ENCODE results near the gene HARBI1. TPM values are rescaled to one million over a fixed set of nuclear protein-coding genes. Genes with fewer than 3 reads are reported as not detected.

Gene HARBI1
- total and polyA plus RNA-seq, 8 donors: 1.0 to 4.0 (median 2.3) TPM; not detected in 3

DNA sequence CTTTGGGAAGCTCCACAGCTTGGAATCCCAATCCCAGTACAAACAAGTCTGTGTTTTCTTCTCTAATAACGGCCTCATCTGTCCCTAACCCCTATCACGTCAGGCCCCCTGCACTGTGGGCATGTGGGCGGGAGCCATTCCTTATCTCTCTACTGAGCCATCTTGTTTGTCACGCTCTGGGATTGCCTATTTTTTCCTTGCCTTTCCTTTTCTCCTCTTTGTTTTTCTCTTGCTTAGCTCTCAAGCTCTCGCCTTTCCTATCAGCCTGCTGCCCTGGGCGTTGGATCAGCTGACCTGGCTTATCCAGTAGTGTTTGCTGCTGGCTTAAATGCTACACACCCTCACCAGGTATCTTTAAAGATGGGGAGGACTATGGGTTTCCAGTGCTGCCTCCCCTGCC is 47.6 kb upstream of the HARBI1 start:
- TF ChIP-seq, protein P1, sequence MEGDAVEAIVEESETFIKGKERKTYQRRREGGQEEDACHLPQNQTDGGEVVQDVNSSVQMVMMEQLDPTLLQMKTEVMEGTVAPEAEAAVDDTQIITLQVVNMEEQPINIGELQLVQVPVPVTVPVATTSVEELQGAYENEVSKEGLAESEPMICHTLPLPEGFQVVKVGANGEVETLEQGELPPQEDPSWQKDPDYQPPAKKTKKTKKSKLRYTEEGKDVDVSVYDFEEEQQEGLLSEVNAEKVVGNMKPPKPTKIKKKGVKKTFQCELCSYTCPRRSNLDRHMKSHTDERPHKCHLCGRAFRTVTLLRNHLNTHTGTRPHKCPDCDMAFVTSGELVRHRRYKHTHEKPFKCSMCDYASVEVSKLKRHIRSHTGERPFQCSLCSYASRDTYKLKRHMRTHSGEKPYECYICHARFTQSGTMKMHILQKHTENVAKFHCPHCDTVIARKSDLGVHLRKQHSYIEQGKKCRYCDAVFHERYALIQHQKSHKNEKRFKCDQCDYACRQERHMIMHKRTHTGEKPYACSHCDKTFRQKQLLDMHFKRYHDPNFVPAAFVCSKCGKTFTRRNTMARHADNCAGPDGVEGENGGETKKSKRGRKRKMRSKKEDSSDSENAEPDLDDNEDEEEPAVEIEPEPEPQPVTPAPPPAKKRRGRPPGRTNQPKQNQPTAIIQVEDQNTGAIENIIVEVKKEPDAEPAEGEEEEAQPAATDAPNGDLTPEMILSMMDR (IDR thresholded peaks at IDR 0.05): no peak
- intact Hi-C loops (cut with DNase I; ENCODE audit: low total_unique reads): no loop called here
- Histone ChIP-seq H3K4me1 (peaks cover 0 to 18% (median 4%) of the 10 kb centered on the region in 4 donors), H3K9me3 (no peaks in the 10 kb centered on the region), H3K27me3 (no peaks in the 10 kb centered on the region), H3K36me3 (peaks cover 46 to 100% (median 99%) of the 10 kb centered on the region in 4 donors), H3K4me3 (no peak overlapping the region), H3K27ac (peak overlapping the region in 3 of 5 donors; percentile 13 to 33 (median 27))
- whole genome bisulfite sequencing, 5 donors: 43 to 72% (median 57%) methylated on average over 6 of the region's 6 CpGs
- DNase-seq: no peak

DNA sequence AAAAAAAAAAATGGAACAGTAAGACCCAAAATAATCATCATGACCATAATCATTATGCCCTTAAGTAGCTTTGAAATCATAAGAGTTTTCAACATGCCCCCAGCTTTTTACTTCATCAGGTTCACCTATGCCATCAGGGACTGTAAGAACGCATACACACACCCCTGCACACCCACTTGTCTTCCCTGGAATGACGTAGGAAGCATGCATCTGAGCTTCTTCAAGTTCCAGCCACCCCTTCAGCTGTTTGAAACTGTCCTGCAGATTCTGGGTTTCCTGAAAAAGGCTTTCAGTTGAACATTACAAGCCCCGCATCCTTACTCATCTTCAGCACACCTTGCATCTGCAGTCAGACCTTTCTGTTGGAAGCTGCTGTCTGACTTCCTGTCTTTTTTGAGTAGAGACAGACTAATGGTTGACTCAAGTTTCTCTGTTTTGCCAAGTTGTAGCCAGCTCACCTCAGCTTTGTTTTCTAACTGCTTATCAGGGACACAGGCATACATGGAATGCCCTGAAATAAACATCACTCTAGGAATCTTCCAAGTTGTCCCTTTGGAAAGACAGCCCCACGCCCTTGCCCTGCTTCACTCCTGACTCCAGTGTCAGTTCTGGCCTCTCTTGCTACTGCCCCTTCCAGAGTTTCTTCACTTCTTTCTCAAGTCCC is 46.4 kb upstream of the HARBI1 start:
- intact Hi-C loops (cut with DNase I; ENCODE audit: low total_unique reads): no loop called here
- WGBS, 5 donors: 81 to 90% (median 87%) methylated on average over 4 of the region's 4 CpGs
- Histone ChIP-seq H3K4me1 (peaks cover 0 to 14% (median 4%) of the 10 kb centered on the region in 4 donors), H3K4me3 (no peak overlapping the region), H3K9me3 (no peaks in the 10 kb centered on the region), H3K27ac (peak overlapping the region in 1 of 5 donors; percentile 27), H3K27me3 (no peaks in the 10 kb centered on the region), H3K36me3 (peaks cover 46 to 100% (median 99%) of the 10 kb centered on the region in 4 donors)
- no peak for DNase-seq
- TF ChIP-seq POLR2AphosphoS5 (IDR thresholded peaks at IDR 0.05) (no peak), EP300 (IDR thresholded peaks at IDR 0.05) (no peak), POLR2A (IDR thresholded peaks at IDR 0.05) (no peak)
- TF ChIP-seq, protein P1 (IDR thresholded peaks at IDR 0.05): no peak

DNA sequence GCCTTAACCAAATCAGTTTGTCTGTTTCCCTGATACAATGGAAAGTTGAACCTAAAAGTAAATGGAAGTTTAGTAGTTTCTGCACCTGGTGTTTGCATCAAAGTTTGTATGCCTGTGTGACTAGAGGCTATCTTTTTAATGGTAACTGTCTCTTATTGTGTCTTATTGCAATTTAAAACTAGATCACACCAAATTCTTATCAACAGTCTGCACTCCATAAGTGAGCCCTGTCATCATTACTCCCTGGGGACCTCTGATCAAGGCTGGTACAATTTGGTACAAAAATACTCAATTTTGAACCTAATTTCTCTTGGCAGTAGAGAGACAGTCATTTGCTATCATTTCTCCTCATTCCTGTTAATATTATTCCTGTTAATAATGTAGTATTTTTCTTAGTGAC is 45.3 kb upstream of the HARBI1 start:
- intact Hi-C loops (cut with DNase I; ENCODE audit: low total_unique reads): no loop called here
- Histone ChIP-seq H3K9me3 (no peaks in the 10 kb centered on the region), H3K27ac (no peak overlapping the region), H3K4me3 (no peak overlapping the region), H3K36me3 (peaks cover 50 to 100% (median 99%) of the 10 kb centered on the region in 4 donors), H3K27me3 (no peaks in the 10 kb centered on the region), H3K4me1 (peaks cover 0 to 10% (median 3%) of the 10 kb centered on the region in 4 donors)
- no peak for DNase-seq
- TF ChIP-seq POLR2AphosphoS5 (IDR thresholded peaks at IDR 0.05) (no peak), POLR2A (IDR thresholded peaks at IDR 0.05) (no peak)
- TF ChIP-seq, protein P1 (IDR thresholded peaks at IDR 0.05): no peak

- Histone ChIP-seq H3K36me3 (peaks cover 55 to 100% (median 99%) of the 10 kb centered on the region in 4 donors), H3K27me3 (no peaks in the 10 kb centered on the region), H3K4me3 (no peak overlapping the region), H3K4me1 (peaks cover 0 to 5% (median under 1%) of the 10 kb centered on the region in 4 donors), H3K27ac (no peak overlapping the region), H3K9me3 (no peaks in the 10 kb centered on the region)
- no peak for DNase-seq
- no peak for TF ChIP-seq POLR2AphosphoS5 (IDR thresholded peaks at IDR 0.05)
- TF ChIP-seq, protein P1 (IDR thresholded peaks at IDR 0.05): no peak
- no peak for TF ChIP-seq POLR2A (IDR thresholded peaks at IDR 0.05)
- no peak for TF ChIP-seq EP300 (IDR thresholded peaks at IDR 0.05)
- intact Hi-C loops (cut with DNase I; ENCODE audit: low total_unique reads): no loop called here
Observed at GRCh38 chr11:46661836-46662235, 44.8 kb upstream of the HARBI1 start.
